ENCODE data around the gene C17orf50.

Gene C17orf50

DNA sequence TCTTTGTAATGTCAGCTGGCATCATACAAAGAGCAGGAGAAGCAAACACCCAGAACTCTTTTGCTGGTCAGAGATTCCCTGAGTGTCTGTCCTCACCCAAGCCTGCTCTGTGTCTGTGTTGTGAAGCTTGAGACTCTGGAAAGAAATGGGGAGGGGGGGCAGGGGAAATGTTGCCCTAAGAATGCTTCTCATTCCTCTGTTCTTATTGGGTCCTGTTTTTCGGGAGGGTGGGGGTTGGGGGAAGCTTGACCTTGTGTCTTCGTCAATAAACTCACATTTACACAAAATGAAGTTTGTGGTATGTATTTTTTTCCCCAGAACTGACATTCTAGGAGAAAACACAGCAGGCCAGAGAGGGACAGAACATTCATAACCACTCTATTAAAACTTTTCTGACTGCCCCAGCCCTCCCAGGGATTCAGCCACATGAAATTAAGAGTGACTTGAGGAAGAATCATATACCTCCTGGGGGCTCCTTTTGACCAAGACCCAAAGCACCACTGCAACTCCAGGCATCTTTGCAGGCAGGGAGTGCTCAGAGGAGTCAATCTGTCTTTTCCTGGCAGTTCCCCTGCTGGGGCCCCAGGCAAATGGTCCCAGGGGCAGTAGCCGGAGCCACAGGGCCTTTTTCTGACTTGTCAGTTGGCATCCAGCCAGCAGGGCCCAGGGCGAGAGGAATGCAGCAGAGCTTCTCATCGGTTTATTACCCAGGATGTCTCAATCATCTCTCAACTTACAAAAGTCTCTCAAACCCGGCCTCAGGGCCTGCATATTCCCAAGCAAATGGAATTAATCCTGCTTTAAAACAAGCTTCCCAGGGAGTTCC, 34.3 kb upstream of the C17orf50 start:
- peaks cover 10% of the 10 kb centered on the region for H3K4me1 ChIP-seq (ENCODE audit: insufficient read depth, low read length)
- H3K36me3 ChIP-seq (ENCODE audit: insufficient read depth, low read length), result peaks cover 36% of the 10 kb centered on the region
- no peak overlapping the region for H3K4me3 ChIP-seq (ENCODE audit: low read depth in 1 of 2, low read length in 2 of 2)
- no peaks in the 10 kb centered on the region for H3K9me3 ChIP-seq (ENCODE audit: low read length)
- no peaks in the 10 kb centered on the region for H3K27me3 ChIP-seq (ENCODE audit: control insufficient read depth in 1 of 2, insufficient read depth in 2 of 2, low read length in 2 of 2)
- H3K27ac ChIP-seq (ENCODE audit: low read depth, low read length), result no peak overlapping the region
- no peak overlapping the region for H3K9ac ChIP-seq (ENCODE audit: low read length)

GRCh38 chr17:35726953-35727460, 33.7 kb upstream of the C17orf50 start:
- Histone ChIP-seq H3K9ac (ENCODE audit: low read length) (no peak overlapping the region), H3K9me3 (ENCODE audit: low read length) (no peaks in the 10 kb centered on the region), H3K4me1 (ENCODE audit: insufficient read depth, low read length) (peaks cover 11% of the 10 kb centered on the region), H3K4me3 (ENCODE audit: low read depth in 1 of 2, low read length in 2 of 2) (no peak overlapping the region), H3K27ac (ENCODE audit: low read depth, low read length) (no peak overlapping the region), H3K27me3 (ENCODE audit: control insufficient read depth in 1 of 2, insufficient read depth in 2 of 2, low read length in 2 of 2) (no peaks in the 10 kb centered on the region), H3K36me3 (ENCODE audit: insufficient read depth, low read length) (peaks cover 32% of the 10 kb centered on the region)

DNA sequence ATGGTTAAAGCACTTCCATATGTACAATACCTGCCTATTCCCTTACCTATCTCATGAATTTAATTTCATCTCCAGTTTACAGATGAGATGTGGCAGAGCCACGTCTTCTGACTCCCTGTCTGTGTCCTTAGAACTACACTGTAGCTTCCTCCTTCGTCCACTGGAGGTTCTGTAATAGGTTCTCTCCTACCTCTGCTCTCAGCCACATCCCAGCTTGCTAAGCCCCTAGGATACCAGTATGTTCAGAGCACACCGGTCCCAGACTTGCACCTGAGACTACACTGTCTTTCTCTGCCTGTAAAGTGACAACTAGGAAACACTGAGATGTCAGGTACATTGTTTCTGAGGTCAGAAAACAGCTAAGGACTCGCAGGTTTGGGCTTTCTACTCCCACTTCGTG, 33.1 kb upstream of the C17orf50 start:
- H3K4me1 ChIP-seq (ENCODE audit: insufficient read depth, low read length), result peaks cover 11% of the 10 kb centered on the region
- H3K27me3 ChIP-seq (ENCODE audit: control insufficient read depth in 1 of 2, insufficient read depth in 2 of 2, low read length in 2 of 2), result no peaks in the 10 kb centered on the region
- H3K9ac ChIP-seq (ENCODE audit: low read length), result no peak overlapping the region
- H3K4me3 ChIP-seq (ENCODE audit: low read depth in 1 of 2, low read length in 2 of 2), result no peak overlapping the region
- no peaks in the 10 kb centered on the region for H3K9me3 ChIP-seq (ENCODE audit: low read length)
- no peak overlapping the region for H3K27ac ChIP-seq (ENCODE audit: low read depth, low read length)
- H3K36me3 ChIP-seq (ENCODE audit: insufficient read depth, low read length), result peaks cover 32% of the 10 kb centered on the region

GRCh38 chr17:35728551-35728950, 32.1 kb upstream of the C17orf50 start:
- no peak overlapping the region for H3K9ac ChIP-seq (ENCODE audit: low read length)
- H3K4me3 ChIP-seq (ENCODE audit: low read depth in 1 of 2, low read length in 2 of 2), result no peak overlapping the region
- no peaks in the 10 kb centered on the region for H3K27me3 ChIP-seq (ENCODE audit: control insufficient read depth in 1 of 2, insufficient read depth in 2 of 2, low read length in 2 of 2)
- H3K27ac ChIP-seq (ENCODE audit: low read depth, low read length), result no peak overlapping the region
- peaks cover 11% of the 10 kb centered on the region for H3K4me1 ChIP-seq (ENCODE audit: insufficient read depth, low read length)
- peaks cover 25% of the 10 kb centered on the region for H3K36me3 ChIP-seq (ENCODE audit: insufficient read depth, low read length)
- H3K9me3 ChIP-seq (ENCODE audit: low read length), result no peaks in the 10 kb centered on the region

DNA sequence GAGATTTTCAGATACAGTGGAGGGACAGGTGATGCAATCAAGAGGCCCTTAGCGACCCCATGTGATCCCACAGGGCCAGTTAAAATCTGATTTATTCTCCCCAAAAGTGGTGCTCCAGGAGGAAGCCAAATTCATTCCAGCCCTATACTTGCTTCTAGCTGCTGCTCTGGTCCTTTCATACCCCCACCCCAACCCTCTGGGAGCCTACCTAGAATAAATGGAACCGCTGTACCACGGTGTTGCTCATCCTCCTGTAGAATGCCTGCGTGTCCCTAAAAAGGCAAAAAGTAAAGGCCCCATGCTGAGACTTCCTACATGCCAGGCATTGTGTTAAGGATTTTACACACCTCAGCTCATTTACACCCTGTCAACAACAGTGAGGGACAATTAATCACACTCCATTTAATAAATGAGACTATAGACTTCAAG, 31.3 kb upstream of the C17orf50 start:
- H3K9ac ChIP-seq (ENCODE audit: low read length), result no peak overlapping the region

GRCh38 chr17:35730400-35731005, 30.2 kb upstream of the C17orf50 start:
- Histone ChIP-seq H3K4me1 (ENCODE audit: insufficient read depth, low read length) (peaks cover 11% of the 10 kb centered on the region), H3K27ac (ENCODE audit: low read depth, low read length) (no peak overlapping the region), H3K4me3 (ENCODE audit: low read depth in 1 of 2, low read length in 2 of 2) (no peak overlapping the region), H3K9me3 (ENCODE audit: low read length) (no peaks in the 10 kb centered on the region), H3K36me3 (ENCODE audit: insufficient read depth, low read length) (peaks cover 5% of the 10 kb centered on the region), H3K27me3 (ENCODE audit: control insufficient read depth in 1 of 2, insufficient read depth in 2 of 2, low read length in 2 of 2) (no peaks in the 10 kb centered on the region), H3K9ac (ENCODE audit: low read length) (no peak overlapping the region)

More for the DNA sequence above, 31.3 kb upstream of the C17orf50 start:
- H3K27me3 ChIP-seq (ENCODE audit: control insufficient read depth in 1 of 2, insufficient read depth in 2 of 2, low read length in 2 of 2), result no peaks in the 10 kb centered on the region
- H3K9me3 ChIP-seq (ENCODE audit: low read length), result no peaks in the 10 kb centered on the region
- peaks cover 11% of the 10 kb centered on the region for H3K4me1 ChIP-seq (ENCODE audit: insufficient read depth, low read length)
- H3K4me3 ChIP-seq (ENCODE audit: low read depth in 1 of 2, low read length in 2 of 2), result no peak overlapping the region
- no peak overlapping the region for H3K27ac ChIP-seq (ENCODE audit: low read depth, low read length)
- H3K36me3 ChIP-seq (ENCODE audit: insufficient read depth, low read length), result peaks cover 16% of the 10 kb centered on the region

DNA sequence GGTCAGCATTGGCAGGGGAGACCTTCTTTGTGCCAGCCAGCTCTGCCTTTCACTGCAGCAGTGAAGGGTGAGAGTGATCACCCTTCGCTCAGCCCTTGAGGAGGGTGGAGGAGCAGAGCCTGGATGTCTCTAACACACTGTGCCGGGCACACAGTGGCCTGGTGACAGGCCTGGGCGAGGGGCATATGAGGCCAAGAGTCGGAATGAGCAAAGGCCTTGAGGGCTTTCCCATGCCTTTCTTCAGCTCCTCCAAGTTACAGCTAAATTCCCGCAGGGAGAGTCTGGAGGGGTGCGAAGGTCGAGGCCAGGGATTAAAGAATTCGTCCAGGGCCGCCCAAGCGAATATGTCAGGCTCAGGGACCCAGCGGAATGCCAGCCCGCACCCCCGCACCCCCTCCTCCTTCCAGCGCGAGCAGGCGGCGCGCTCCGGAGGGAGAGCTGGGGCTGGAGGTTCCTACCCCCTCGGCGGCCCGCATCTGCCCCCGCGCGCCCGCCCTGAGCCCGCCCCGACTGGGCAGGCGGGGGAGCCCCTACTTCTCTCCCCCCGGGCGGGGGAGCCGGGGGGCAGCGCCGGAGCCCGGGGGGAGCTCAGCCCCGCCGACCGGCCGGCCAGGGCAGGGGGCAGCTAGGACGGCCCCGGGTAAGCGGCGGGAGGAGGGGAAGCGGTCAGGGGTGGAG, 29.3 kb upstream of the C17orf50 start, which contains the start of gene RASL10B:
Gene RASL10B (plus strand): TSS at position 401 of the 678 bp plus-strand sequence. CDS start 3,546 bp downstream, outside the sequence.
- Histone ChIP-seq H3K9ac (ENCODE audit: low read length) (no peak within 1 kb of the TSS), H3K36me3 (ENCODE audit: insufficient read depth, low read length) (no peaks in the 10 kb centered on the region), H3K9me3 (ENCODE audit: low read length) (no peaks in the 10 kb centered on the region), H3K4me3 (ENCODE audit: low read depth in 1 of 2, low read length in 2 of 2) (peak within 1 kb of the TSS; percentile 42 to 61), H3K27ac (ENCODE audit: low read depth, low read length) (no peak within 1 kb of the TSS), H3K4me1 (ENCODE audit: insufficient read depth, low read length) (peaks cover 11% of the 10 kb centered on the region), H3K27me3 (ENCODE audit: control insufficient read depth in 1 of 2, insufficient read depth in 2 of 2, low read length in 2 of 2) (no peaks in the 10 kb centered on the region)

- no peak overlapping the region for H3K27ac ChIP-seq (ENCODE audit: low read depth, low read length)
- H3K9me3 ChIP-seq (ENCODE audit: low read length), result no peaks in the 10 kb centered on the region
- H3K36me3 ChIP-seq (ENCODE audit: insufficient read depth, low read length), result no peaks in the 10 kb centered on the region
- H3K4me1 ChIP-seq (ENCODE audit: insufficient read depth, low read length), result peaks cover 11% of the 10 kb centered on the region
- H3K27me3 ChIP-seq (ENCODE audit: control insufficient read depth in 1 of 2, insufficient read depth in 2 of 2, low read length in 2 of 2), result no peaks in the 10 kb centered on the region
- H3K9ac ChIP-seq (ENCODE audit: low read length), result no peak overlapping the region
- H3K4me3 ChIP-seq (ENCODE audit: low read depth in 1 of 2, low read length in 2 of 2), result peak overlapping the region in 1 of 2 donors; percentile 61
Observed at GRCh38 chr17:35731917-35732805, 28.5 kb upstream of the C17orf50 start.

GRCh38 chr17:35732806-35733136, 27.9 kb upstream of the C17orf50 start:
- peaks cover 11% of the 10 kb centered on the region for H3K4me1 ChIP-seq (ENCODE audit: insufficient read depth, low read length)
- H3K9ac ChIP-seq (ENCODE audit: low read length), result no peak overlapping the region
- no peaks in the 10 kb centered on the region for H3K9me3 ChIP-seq (ENCODE audit: low read length)
- H3K27ac ChIP-seq (ENCODE audit: low read depth, low read length), result no peak overlapping the region
- no peak overlapping the region for H3K4me3 ChIP-seq (ENCODE audit: low read depth in 1 of 2, low read length in 2 of 2)
- H3K27me3 ChIP-seq (ENCODE audit: control insufficient read depth in 1 of 2, insufficient read depth in 2 of 2, low read length in 2 of 2), result no peaks in the 10 kb centered on the region
- H3K36me3 ChIP-seq (ENCODE audit: insufficient read depth, low read length), result no peaks in the 10 kb centered on the region

DNA sequence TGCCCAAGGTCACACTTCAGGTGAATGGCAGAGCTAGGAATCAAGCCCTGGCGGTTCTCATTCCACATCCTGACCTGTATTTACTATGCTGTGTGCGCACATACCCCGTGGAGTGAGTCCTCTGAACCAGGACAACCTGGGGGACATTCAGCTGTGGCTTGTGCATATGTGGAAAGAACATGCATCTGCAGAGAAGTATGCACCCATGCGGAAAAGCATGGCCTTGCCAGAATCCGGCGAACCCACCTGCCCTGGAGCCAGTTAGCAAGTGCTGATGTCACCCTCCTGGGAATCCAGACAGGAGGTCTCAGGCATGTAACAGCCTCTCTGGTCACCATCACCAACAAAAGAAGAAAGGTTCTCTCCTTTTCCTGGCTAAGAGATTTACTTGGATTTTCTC, 27.3 kb upstream of the C17orf50 start:
- Histone ChIP-seq H3K36me3 (ENCODE audit: insufficient read depth, low read length) (no peaks in the 10 kb centered on the region), H3K27ac (ENCODE audit: low read depth, low read length) (no peak overlapping the region), H3K4me1 (ENCODE audit: insufficient read depth, low read length) (peaks cover 11% of the 10 kb centered on the region), H3K9me3 (ENCODE audit: low read length) (no peaks in the 10 kb centered on the region), H3K9ac (ENCODE audit: low read length) (no peak overlapping the region), H3K27me3 (ENCODE audit: control insufficient read depth in 1 of 2, insufficient read depth in 2 of 2, low read length in 2 of 2) (no peaks in the 10 kb centered on the region), H3K4me3 (ENCODE audit: low read depth in 1 of 2, low read length in 2 of 2) (no peak overlapping the region)

All from muscle layer of colon (tissue), 2 donors.